Astrocyte of the cerebellum (primary cell): Measurements from ENCODE around the gene PLA2G4E.

Experiments
- DNase-seq: peaks from one replicate; pipeline ENCODE4 v3.0.0-alpha.2; 2011; ENCODE audit warnings: low read depth
- H3K4me3 ChIP-seq: 2 replicates; pipeline ENCODE4 v1.5.1; 2011; ENCODE audit warnings: mild to moderate bottlenecking, low read depth, low read length, moderate library complexity
- in situ Hi-C: cut with HindIII; loops from 2 replicates; pipeline ENCODE4 v1.10.0; 2017; ENCODE audit warnings: low sequenced_read_pairs
- TF ChIP-seq, protein P1 (sequence below): IDR thresholded peaks from 2 replicates; pipeline ENCODE4 v1.5.1; 2012; ENCODE audit warnings: low read length, low read depth, moderate library complexity, mild to moderate bottlenecking; ENCODE audit errors: missing control alignments

Gene PLA2G4E

DNA sequence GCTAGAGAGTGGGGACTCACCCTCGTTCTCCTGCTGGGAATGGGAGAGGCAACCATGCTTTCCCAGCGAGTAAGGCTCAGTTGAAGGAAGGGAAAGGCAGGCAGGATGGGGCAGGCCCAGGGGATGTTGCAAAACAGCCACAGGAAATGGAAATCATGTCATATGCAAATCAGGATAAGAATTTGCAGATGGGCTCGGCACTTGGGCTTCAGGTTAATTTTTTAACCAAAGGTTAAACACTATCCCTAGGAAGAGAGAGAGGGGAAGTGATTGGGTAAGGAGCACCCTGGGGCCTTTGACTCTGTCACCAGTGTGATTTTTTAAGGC lies 14.6 kb upstream of the PLA2G4E start:
- TF ChIP-seq, protein P1, sequence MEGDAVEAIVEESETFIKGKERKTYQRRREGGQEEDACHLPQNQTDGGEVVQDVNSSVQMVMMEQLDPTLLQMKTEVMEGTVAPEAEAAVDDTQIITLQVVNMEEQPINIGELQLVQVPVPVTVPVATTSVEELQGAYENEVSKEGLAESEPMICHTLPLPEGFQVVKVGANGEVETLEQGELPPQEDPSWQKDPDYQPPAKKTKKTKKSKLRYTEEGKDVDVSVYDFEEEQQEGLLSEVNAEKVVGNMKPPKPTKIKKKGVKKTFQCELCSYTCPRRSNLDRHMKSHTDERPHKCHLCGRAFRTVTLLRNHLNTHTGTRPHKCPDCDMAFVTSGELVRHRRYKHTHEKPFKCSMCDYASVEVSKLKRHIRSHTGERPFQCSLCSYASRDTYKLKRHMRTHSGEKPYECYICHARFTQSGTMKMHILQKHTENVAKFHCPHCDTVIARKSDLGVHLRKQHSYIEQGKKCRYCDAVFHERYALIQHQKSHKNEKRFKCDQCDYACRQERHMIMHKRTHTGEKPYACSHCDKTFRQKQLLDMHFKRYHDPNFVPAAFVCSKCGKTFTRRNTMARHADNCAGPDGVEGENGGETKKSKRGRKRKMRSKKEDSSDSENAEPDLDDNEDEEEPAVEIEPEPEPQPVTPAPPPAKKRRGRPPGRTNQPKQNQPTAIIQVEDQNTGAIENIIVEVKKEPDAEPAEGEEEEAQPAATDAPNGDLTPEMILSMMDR: no peak
- in situ Hi-C loops: no loop called here
- H3K4me3 ChIP-seq: no peak overlapping the region
- DNase-seq: no peak

DNA sequence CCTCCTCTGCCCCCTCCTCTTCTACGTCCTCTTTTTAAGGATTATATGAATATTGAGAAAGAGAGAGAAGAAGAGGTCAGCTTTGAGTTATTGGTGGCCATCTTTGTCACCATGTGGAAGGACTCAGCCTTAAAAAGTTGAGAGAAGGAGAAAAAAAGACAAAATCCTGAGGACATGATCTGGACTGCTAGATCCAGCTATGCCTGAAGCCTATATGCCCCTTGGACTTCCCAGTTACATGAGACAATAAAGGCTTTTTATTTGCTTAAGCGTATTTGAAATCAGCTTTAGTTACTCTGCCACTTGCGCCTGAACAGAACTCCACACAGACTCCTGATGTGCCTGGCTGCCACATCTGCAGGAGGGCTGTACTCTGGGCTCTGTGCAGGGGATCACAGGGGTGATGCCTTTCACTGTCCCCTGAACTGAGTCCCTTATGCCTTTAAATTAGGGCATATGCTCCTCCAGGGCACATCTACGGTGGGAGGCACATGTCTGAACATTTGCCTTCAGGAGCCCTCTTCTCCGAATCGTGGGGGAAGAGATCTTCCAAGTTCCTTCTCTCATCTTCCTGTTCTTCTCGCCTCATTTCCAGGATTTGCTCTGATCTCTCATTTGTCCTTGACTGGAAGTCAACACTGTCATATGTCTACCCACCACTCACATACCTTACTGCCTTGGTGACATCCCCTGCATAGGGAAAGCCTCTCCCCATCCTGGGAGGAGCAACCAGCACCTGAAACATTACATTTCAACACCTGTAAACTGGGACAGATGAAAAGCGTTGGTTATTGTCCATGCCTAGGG lies 14.0 kb upstream of the PLA2G4E start:
- H3K4me3 ChIP-seq: no peak overlapping the region
- in situ Hi-C loops: no loop called here
- TF ChIP-seq, protein P1: no peak
- DNase-seq: no peak

DNA sequence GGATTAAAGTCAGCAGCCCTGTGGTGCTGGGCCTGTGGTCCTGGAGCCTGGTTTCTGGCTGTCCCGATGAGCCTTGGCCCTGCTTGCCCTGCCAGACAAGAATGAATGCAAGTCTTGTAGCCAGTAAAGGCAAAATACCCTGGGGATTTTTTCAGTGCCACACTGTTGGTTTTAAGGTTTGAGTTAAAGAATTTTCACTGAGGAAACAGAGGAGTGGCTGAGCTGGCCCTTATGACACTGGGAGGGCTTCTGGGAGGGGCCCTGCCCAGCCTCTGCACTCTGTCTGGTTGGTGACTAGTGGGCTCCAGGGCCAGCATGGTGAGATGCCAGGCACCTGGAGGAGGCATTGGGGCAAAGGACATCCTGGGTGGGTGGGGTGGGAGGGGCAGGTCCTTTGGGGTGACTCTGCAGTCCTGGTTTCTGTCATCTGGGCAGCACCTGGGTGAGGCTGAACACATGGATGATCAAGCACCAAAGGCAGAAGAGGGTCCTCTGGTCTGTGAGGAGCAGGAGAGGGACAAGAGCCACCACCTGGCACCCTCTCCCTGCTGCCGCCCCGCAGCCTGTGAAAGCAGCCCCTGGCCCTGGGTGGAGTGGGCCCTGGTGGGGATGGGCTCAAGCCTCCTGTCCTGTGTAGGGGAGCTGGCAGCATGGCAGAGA lies 12.5 kb upstream of the PLA2G4E start:
- TF ChIP-seq, protein P1: no peak
- in situ Hi-C loops: no loop called here
- H3K4me3 ChIP-seq: no peak overlapping the region
- DNase-seq: no peak

DNA sequence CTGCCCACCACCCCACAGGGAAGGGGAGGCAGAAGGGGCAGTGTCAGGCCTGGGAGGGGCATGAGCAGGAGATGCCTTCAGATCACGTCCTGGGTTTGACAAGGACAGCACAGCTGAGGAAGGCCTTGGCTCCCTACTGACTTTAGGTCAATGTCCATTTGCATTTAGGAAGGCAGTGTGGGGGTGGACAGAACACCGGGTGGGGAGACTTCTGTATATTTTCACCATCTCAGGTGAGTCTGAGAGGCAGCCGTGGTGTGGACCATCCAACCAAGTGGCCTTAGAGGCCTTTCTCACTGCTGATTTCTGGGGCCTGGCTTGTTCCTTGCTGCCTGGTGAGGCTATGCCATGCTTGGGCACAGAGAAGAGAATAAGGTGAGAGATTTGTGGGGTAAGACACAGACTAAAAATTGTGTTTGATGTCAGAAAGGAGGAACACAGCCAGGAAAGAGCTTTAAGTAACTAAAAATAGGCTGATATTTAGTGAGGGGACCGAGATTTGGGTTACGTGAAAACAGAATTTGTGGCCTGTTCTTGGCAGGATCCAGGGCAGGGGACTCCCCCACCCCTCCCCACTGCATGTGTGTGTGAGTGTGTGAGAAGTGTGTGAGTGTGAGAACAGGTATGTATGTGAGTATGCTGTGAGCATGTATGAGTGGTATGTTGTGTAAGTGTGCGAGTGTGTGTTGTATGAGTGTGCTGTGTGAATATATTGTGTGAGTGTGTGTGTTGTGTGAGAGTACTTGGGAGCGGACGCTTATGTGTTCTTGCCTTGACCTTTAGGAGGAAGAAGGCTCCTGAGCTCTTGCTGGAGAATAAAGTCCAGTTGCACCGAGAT lies 11.8 kb upstream of the PLA2G4E start:
- in situ Hi-C loops: no loop called here
- DNase-seq: no peak
- no peak overlapping the region for H3K4me3 ChIP-seq
- TF ChIP-seq, protein P1: no peak

DNA sequence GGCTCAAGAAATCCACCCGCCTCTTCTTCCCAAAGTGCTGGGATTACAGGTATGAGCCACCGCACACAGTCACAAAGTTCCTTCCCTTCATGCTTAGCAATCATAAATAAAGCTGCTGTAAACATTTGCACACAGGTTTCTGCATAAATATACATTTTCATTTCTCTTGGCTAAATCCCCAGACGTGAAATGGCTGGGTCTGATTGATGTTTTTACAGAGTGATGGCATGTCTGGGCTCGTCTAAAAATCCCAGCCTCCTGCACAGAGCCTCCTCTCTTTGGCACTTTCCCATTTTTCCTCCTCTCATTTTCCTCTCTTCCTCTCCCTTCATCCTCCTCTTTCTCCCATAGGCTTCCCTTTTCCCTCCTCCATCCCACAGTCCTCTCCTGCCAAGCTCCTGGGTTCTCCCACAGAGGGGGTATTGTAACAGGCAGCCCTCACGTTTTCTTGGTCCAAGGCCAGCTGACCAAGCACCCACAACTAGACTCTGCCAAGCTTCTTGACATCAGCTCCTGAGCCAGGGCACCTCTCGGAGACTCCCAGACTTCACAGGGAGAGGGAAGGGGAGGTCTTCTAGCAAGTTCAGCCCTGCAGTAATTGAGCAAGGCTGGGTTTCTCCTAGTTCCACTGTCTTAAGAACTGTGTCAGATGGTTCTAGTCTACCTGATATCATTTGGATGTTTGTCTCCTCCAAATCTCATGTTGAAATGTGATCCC lies 10.5 kb upstream of the PLA2G4E start:
- TF ChIP-seq, protein P1: no peak
- in situ Hi-C loops: no loop called here
- H3K4me3 ChIP-seq: no peak overlapping the region
- no peak for DNase-seq

DNA sequence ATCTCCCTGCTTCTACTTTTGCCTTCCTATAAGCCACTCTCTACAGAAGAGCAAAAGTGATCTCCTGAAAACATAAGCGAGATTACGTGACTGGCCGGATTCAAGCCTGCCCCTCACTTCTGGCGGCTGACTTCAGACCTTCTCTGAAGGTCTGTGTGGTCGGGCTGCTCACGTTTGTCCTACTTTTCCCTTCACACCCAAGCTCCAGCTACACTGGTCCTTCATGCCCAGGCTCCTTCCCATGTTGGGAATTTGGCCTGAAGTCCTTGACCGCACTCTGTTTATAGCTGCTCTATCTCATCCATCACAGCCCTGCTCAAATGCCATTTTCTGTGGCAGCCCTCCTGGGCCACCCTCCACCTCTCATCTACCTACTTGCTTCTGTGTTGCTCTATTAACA lies 6.7 kb upstream of the PLA2G4E start:
- DNase-seq: no peak
- TF ChIP-seq, protein P1: no peak
- no peak overlapping the region for H3K4me3 ChIP-seq
- in situ Hi-C loops: no loop called here
